Stimulated activated CD8-positive, alpha-beta memory T cell treated with anti-CD3 and anti-CD28 coated beads, Interleukin-12 subunit alpha, Interleukin-12 subunit beta, amount 100 ng/mL, for 1 hour (primary cell): ENCODE data around the gene RASAL2.

Experiments used
- DNase-seq: peaks from one replicate; pipeline ENCODE4 v3.0.0-alpha.2; 2020; ENCODE audit warnings: low read depth

The RASAL2 gene

DNA sequence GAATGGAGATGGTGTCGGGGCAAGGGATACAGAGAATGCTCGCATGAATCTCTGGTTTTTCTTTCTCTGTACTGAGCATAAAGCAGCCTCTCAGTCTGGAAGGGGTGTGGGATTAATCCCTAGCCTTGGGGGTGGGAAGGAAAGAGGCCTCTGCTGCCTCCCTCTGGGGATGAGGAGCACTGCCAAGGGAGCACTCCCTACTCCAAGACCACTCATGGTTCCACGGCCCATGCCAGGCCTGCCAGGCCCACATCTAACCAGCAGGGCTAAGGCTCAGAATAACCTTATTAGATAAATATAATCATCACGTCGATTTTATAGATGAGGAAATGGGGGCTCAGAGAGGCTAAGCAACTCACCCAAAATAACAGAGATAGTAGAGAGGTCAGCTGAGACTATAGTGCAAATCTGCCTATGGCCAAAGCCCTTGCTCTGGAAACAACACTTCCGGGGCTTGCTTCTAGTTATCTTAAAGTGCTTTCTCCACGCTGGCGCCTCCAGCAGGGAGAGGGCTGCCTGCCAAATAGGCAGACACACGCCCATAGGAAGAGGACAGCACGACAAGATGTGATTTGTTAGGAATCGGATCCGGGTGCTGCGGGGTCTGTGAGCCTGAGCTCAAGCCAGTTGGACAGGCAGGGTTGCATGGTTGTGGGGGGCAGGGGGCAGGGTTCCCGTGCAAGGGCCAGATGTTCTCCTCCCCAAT is 419.5 kb downstream of the RASAL2 start:
- DNase-seq, result no peak

DNA sequence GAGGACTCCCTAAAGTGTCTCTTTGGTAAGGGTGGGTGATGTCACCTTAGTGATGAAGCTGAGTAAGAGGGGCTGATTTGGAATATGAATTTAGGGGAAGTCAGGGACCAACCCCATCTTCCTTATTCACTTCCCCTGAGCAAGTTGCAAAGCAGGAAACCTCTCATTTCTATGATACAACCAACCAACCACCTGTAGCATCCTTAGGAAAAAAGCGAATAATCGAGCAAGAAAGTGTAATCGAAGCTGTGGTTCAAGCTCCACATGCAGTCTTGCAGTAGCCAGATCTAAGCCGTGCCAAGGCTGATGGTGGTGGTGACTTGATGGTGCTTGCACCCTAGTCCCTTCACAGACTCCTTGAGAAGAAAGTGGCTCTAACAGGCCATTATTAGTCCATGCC is 422.2 kb downstream of the RASAL2 start:
- no peak for DNase-seq

DNA sequence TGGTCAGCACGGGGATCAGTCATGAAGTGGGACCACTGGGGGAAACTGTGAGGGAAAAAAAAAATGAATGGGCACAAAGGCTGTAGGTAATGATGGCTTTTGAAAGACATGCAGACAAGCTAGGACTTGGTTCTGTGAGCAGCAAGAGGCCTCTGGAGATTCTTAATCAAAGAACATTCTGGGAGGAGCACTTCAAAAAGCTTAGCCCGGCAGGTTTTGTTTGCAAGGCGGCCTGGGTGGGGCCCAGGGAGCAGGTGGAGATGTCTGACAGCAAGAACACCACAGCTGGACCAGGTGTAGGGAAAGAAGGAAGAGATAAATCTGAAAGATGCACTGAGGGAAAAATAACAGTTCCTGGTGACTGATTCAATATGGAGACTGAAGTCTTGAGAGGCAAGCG is 425.0 kb downstream of the RASAL2 start:
- DNase-seq, result no peak

- DNase-seq, result no peak
Observed at GRCh38 chr1:178520803-178521202, 426.9 kb downstream of the RASAL2 start.

DNA sequence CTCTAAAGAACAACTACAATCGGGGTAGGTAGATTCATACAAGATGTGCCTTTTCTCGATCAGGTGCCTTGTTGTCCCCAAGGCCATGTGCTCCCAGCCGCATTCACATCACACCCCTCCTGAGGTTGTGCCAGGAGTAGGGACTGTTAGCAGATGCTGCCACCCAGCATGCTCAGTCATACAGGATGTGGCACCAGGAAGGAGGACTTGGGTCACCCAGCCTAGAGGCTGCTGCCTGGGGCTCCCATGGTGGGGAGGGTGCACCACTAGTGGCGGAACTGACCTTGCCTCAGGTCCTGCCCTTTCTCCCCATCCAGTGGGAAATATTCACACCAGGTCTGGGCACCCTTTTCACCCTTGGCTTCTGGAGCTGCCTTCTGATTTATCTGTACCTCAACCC is 427.3 kb downstream of the RASAL2 start:
- no peak for DNase-seq

- no peak for DNase-seq
Observed at GRCh38 chr1:178527117-178527516, 433.2 kb downstream of the RASAL2 start.

DNA sequence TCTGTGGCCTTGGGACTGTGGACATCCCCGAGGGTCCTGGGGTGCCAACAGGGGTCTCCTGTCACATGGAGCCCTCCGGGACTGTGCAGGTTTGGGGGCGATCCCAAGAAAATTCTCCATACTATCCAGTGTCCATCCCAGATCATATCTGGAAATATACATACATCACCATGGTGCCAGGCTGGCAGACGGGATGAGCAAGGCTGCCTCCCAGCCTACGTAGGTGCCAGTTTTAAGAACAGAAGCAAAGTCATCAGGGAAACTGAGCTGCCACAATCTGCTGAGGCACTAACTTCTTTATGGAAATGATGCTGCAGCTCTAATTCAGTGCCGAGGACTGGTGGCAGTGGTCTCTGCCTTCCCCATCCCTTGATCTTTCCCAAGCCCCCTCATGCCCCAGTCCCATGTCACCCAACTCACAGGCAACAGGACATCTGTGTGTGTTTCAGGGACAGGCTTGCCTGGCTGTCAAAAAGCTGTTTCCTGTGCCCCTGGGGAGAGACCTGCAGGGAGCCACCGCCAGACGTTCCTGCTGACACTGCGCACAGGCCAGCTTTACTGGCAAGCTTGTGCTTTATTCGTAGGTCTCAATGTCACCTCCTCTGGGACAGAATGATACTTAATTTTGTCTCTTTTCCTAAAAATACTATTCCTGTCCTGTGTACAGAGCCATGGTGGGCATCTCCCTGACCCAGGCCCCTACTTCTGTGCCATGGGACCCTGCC is 434.5 kb downstream of the RASAL2 start:
- DNase-seq, result no peak

- no peak for DNase-seq
Observed at GRCh38 chr1:178528953-178529335, 435.0 kb downstream of the RASAL2 start.

- no peak for DNase-seq
Observed at GRCh38 chr1:178529364-178530036, 435.6 kb downstream of the RASAL2 start.

GRCh38 chr1:178530037-178530402 is 436.1 kb downstream of the RASAL2 start:
- DNase-seq, result no peak

DNA sequence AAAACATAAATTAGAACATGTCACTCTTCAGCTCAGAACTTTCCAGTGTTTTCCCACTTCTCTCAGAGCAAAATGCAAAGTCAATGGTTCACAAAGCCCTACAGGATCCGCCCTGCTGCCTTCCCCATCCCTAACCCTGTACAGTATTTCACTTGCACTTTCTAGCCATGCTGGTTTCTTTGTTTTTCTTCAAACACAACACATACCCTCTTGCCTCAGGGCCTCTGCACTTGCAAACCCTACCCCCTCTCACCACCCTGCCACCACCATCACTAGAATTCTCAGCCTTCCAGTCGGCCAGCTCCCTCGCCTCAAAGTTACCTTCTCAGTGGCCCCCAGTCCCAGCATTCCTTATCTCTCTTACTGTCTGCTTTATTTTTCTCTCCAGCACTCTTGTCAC is 436.6 kb downstream of the RASAL2 start:
- no peak for DNase-seq

DNA sequence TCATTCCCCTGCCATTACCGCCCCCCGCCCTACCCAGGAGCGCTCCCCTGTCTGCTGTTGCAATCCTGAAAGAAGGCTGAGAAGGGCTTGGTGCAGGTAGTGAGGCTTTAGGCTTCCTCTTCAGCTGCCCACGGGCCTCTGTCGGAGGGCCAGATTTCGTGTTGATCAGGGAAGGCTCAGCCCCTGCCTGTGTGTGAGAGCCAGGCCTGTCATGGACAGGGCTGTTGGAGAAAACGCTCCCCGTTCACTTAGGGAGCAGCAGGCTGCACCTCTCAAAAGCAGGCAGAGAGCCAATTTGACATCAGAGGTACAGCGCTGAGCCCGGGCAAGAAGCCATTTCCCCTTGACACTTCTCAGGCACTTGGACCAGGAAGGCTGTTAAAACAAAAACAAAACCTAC is 438.0 kb downstream of the RASAL2 start:
- no peak for DNase-seq

- peak; percentile 57 for DNase-seq
Observed at GRCh38 chr1:178532392-178532791, 438.5 kb downstream of the RASAL2 start.

DNA sequence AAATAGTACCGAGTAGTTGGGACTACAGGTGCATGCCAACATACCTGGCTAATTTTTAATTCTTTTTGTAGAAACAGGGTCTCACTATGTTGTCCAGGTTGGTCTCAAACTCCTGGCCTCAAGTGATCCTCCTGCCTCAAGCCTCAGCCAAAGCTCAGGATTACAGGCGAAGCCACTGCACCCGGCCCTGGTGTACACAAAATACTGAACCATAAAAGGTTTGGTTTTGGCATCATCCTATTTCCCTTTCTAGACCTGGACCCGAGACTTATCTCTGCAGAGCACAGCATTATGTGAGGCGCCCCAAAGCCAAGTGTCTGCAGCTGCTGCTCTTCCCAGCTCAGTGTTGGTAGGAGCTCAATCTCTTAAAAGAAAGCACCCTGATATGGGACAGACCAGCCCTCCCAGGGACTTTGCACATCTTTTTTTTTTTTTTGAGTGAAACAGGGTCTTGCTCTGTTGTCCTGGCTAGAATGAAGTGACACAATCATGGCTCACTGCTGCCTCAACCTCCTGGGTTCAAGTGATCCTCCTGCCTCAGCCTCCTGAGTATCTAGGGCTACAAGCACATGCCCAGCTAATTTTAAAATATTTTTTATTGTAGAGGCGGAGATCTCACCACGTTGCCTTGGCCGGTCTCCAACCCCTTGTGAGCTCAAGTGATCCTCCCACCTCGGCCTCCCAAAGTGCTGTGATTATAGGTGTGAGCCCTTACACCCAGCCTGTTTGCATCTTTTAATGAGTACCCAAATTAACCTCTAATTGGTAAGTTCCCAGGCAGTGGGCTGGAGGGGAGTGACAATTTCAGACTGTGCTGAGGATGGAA is 439.4 kb downstream of the RASAL2 start:
- DNase-seq, result no peak
